ENCODE measurements around the gene CYFIP2.

Gene CYFIP2

DNA sequence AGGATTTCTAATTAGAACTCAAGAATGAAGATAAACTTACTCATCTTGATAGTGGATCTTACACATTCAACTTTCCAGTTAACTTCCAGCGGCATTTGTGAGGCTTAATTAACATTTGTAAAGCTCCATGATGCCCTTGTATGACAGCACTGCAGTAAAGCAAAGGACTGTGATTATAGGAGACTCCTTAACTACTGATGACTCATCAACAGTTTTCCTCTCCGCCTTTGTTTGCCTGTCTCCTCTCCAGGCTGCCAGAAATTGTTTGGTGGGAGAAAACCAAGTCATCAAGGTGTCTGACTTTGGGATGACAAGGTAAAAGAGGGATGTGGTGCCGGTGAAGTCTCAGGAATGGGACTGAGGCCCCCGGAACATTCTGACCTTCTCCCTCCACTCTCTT is 20.4 kb upstream of the CYFIP2 start:
- TF ChIP-seq, protein P1, sequence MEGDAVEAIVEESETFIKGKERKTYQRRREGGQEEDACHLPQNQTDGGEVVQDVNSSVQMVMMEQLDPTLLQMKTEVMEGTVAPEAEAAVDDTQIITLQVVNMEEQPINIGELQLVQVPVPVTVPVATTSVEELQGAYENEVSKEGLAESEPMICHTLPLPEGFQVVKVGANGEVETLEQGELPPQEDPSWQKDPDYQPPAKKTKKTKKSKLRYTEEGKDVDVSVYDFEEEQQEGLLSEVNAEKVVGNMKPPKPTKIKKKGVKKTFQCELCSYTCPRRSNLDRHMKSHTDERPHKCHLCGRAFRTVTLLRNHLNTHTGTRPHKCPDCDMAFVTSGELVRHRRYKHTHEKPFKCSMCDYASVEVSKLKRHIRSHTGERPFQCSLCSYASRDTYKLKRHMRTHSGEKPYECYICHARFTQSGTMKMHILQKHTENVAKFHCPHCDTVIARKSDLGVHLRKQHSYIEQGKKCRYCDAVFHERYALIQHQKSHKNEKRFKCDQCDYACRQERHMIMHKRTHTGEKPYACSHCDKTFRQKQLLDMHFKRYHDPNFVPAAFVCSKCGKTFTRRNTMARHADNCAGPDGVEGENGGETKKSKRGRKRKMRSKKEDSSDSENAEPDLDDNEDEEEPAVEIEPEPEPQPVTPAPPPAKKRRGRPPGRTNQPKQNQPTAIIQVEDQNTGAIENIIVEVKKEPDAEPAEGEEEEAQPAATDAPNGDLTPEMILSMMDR (IDR thresholded peaks at IDR 0.05; ENCODE audit: low read length, missing control alignments) = no peak
- DNase-seq (ENCODE audit: low read depth) = peak; percentile 8
- no peak overlapping the region for H3K4me3 ChIP-seq (replicated peaks; ENCODE audit: low read depth, low read length)

DNA sequence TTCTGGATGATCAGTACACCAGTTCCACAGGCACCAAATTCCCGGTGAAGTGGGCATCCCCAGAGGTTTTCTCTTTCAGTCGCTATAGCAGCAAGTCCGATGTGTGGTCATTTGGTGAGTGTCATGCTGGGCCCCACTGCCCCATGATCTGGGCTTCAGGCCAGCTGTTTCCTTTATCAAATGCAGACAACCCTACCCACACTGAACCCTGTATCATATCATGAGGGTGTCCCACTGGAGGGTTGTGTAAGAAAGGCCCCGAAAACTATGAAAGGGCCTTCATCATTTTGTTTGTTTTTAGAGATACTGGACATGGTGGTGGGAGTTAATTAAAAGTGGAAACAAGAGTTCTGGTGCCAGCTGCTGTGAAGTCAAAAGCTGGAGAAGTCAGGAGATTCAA is 20.0 kb upstream of the CYFIP2 start:
- H3K4me3 ChIP-seq (replicated peaks; ENCODE audit: low read depth, low read length) = no peak overlapping the region
- TF ChIP-seq, protein P1 (IDR thresholded peaks at IDR 0.05; ENCODE audit: low read length, missing control alignments) = no peak
- DNase-seq (ENCODE audit: low read depth) = no peak

DNA sequence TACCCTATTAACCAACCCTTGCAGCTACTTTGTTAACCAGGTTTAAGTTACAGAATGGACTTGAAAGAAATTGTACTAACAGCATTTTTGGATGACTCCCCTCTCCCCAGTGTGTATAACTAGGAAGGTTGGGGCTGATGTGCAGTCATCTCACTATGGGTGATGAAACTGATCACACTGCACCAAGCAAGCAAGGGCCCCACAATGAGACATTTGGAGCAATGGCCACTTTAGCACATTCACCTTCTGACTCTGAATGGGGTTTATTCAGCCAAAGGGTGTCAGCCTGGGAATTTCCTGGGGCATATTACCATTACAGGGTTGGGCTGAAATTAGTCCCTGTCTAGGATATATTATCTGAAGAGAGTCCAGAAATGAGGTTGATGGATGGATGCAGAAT is 18.7 kb upstream of the CYFIP2 start:
- TF ChIP-seq, protein P1 (IDR thresholded peaks at IDR 0.05; ENCODE audit: low read length, missing control alignments) = no peak
- DNase-seq (ENCODE audit: low read depth) = no peak
- no peak overlapping the region for H3K4me3 ChIP-seq (replicated peaks; ENCODE audit: low read depth, low read length)

DNA sequence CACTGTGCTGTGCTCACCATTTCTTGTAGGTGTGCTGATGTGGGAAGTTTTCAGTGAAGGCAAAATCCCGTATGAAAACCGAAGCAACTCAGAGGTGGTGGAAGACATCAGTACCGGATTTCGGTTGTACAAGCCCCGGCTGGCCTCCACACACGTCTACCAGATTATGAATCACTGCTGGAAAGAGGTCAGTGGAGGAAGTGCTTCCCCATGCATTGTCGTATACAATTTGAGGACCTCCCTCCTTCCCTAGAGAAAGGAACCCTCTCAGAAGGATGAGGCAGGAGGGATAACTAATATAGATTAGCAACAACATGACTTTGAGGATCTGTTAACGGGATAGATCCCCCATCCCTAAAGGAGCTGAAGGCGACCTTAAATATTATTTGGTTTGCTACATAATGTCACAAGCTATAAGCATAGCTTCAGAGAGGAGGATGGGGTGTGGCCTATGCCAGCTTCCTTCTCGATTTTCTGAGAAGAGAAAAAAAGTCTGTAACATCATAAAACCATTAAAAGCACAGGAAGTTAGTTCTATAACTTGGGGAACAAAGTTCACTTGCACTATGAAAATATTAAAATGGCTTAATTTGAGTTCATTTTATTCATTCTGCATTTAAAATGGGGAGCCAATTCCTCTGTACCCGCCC is 17.0 kb upstream of the CYFIP2 start:
- no peak overlapping the region for H3K4me3 ChIP-seq (replicated peaks; ENCODE audit: low read depth, low read length)
- DNase-seq (ENCODE audit: low read depth) = no peak
- TF ChIP-seq, protein P1 (IDR thresholded peaks at IDR 0.05; ENCODE audit: low read length, missing control alignments) = no peak

DNA sequence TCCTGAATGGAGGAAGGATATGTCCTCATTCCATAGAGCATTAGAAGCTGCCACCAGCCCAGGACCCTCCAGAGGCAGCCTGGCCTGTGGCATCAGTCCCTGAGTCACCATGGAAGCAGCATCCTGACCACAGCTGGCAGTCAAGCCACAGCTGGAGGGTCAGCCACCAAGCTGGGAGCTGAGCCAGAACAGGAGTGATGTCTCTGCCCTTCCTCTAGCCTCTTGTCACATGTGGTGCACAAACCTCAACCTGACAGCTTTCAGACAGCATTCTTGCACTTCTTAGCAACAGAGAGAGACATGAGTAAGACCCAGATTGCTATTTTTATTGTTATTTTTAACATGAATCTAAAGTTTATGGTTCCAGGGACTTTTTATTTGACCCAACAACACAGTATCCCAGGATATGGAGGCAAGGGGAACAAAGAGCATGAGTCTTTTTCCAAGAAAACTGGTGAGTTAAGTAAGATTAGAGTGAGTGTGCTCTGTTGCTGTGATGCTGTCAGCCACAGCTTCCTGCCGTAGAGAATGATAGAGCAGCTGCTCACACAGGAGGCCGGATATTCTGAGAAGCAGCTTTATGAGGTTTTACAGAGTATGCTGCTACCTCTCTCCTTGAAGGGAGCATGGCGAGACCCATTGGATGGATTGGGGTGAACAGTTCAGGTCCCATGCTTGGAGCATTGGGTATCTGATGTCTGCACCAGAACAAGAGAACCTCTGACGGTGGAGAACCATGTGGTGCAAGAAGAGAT is 13.0 kb upstream of the CYFIP2 start:
- no peak overlapping the region for H3K4me3 ChIP-seq (replicated peaks; ENCODE audit: low read depth, low read length)
- TF ChIP-seq, protein P1 (IDR thresholded peaks at IDR 0.05; ENCODE audit: low read length, missing control alignments) = no peak
- peak; percentile 7 for DNase-seq (ENCODE audit: low read depth)

DNA sequence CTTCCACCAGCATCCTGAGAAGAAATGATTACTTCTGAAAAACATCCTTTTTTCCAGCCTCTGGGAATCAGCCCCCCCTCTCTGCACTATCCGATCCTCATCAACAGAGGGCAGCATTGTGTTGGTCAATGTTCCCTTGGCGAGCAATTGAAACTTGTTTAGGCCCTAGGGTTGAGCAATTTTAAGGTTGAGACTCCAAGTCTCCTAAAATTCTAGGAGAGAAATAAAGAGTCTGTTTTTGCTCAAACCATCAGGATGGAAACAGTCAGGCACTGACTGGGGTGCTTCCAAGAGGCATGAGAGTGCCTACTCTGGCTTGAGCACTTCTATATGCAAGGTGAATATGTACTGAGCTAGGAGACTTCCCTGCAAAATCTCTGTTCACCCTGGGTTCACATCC is 12.4 kb upstream of the CYFIP2 start:
- TF ChIP-seq, protein P1 (IDR thresholded peaks at IDR 0.05; ENCODE audit: low read length, missing control alignments) = peak; percentile 95
- no peak overlapping the region for H3K4me3 ChIP-seq (replicated peaks; ENCODE audit: low read depth, low read length)
- DNase-seq (ENCODE audit: low read depth) = peak; percentile 64

Measured in fibroblast of pulmonary artery (primary cell).